Amygdala (tissue), 56 donors: ENCODE results near the gene DAZAP1.
A peak's percentile ranks its signal among the peaks of the same experiment; 100 is the strongest.

Experiments
- DNase-seq, 56 donors: peaks; one replicate each; lab custom pipeline; 2025; lab: John Stamatoyannopoulos, UW

The DAZAP1 gene

DNA sequence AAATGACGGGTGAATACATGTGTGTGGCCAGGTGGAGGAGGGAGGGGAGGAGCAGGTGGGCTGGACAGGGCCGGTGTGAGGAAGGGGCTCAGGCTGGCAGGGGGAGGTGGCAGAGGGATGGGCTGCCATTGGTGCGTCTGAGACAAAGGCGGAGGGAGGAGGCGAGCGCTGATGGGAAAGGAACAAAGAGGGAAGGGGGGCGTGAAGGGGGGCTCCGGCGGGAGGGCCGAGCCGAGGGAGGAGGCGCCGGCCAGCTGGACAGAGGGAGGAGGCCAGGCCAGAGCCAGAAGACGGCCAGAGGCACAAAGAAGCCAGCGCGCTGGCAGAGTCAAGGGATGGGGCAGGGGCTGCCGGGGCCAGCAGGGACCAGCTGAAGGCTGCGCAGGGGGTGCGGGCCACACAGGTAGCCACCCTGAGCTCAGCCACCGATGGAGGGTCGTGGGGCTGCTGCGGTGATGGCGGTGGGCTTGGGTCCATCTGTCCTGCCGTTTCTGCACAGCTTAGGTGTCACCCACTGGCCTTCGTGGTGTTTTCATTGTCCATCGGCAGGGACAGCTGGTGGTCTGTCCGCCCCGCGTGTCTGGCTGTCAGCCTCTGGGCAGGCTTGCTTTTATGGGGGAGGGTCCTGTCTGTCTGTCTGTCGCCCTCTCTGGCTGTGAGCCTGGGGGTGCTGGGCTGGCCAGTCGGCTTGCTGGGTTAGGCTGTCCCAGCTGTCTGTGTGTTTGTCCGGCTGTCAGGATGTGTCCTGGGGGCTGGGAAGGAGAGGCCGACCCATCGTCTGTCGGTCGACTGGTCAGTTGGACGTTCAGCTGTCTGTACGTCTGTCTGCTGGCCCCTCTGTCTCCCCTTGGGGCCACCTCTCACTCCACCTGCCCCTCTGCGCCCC is 44.8 kb downstream of the DAZAP1 start:
- DNase-seq, result peak in 53 of 56 donors; percentile 22 to 88 (median 69)

DNA sequence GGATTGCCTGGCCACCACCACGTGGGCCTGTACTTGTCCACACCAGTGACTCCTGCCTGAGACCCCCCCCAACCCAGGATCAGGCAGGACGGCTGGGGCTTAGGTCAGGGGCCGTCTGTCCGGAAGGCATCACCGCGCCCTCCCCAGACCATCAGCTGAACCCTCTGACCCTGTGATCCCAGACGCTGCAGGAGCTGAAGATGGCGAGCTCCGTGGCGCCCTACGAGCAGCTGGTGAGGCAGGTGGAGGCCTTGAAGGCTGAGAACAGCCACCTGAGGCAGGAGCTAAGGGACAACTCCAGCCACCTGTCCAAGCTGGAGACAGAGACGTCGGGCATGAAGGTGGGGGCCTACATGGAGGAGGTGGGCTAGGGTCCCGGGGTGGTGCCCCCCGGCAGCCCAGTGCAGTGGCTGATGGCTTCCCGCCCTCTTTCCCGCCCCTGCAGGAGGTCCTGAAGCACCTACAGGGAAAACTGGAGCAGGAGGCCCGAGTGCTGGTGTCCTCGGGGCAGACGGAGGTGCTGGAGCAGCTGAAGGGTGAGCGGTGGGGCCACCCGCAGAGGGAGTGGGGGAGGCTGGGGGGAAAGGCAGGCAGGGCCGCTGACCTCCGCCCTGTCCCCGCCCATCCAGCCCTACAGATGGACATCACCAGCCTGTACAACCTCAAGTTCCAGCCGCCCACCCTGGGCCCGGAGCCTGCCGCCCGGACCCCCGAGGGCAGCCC is 45.6 kb downstream of the DAZAP1 start:
- DNase-seq, result peak in 4 of 56 donors; percentile 27 to 57 (median 45)

DNA sequence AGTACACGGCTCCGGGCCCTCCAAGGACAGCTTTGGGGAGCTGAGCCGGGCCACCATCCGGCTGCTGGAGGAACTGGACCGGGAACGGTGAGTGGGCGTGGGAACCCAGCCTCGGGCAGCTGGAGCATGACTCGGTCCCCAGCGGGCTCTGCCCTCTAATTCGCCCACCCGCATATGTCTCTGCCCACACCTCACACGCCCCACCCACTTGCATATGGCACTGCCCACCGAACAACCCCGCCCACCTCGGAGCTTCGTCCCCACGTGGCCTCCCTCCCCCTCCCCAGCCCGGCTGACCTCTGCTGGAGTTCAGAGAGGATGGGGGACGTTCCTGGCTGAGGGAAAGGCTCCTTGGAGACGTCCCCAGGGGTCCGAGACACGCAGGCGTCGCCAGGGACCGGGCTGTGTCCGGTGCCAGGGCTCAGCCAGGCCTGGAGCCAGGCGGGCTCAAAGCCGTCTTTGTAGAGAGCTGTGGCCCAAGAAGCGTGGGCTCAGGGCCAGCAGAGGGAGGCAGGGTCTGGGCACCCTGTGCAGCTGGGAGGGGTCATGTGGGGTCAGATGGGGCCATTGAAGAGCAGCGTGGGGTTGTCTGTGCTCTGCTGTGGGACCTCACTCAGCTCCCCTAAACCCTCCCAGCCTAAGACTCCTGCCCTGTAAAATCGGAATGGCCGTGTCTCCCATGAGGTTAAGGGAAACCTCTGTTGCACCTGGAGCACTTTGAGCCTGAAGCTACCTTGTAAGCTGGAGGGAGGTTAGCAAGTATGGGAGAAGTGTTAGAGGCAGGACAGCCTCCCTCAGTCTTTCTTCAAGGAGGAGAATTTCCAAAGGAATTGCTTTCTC is 46.4 kb downstream of the DAZAP1 start:
- peak; percentile 58 to 99 (median 93) for DNase-seq

DNA sequence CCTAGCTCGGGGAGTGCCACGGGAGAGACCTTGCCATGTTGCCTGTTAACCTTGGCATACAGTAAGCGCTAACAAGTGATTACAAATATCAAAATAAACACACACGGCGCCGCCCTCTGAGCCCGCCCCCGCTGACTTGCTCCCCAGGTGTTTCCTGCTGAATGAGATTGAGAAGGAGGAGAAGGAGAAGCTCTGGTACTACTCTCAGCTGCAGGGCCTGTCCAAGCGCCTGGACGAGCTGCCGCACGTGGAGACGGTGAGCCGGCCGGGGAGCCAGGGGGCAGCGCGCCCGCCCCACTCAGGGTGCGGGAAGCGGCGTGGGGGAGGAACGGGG is 47.6 kb downstream of the DAZAP1 start:
- DNase-seq, result no peak

- DNase-seq, result peak in 14 of 56 donors; percentile 9 to 85 (median 30)
Measured at GRCh38 chr19:1455336-1456120, 48.1 kb downstream of the DAZAP1 start.

DNA sequence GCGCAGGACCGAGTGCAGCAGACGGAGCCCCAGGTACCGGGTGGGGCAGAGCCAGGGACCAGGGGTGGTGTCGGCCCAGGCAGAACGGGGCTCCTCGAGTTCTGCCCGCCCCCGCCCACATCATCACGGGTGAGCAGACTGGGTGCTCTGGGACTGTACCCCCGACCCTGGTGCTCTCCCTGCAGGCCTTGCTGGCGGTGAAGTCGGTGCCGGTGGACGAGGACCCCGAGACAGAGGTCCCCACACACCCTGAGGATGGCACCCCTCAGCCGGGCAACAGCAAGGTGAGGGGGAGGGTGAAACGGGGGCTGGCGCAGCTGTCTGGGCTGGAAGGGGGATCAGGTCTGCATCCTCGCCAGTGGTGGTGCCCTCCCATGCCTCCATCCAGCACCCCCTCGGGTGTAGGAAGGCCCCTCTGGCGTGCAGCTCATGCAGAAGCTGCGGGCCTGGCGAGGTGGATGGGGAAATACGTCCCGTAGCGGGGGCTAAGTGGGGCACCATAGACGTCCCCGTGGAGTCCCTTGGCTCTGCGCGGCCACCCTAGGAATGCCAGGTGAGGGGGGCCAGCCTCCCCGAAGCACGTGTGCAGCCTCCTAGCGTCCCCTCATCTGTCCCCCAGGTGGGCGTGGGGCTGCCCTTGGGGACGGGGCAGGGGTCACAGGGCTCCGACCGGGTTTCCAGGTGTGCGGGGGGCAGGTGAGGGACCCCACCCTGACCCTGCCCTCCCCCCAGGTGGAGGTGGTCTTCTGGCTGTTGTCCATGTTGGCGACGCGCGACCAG is 48.9 kb downstream of the DAZAP1 start:
- no peak for DNase-seq

GRCh38 chr19:1457031-1457739 is 49.8 kb downstream of the DAZAP1 start:
- DNase-seq, result no peak

DNA sequence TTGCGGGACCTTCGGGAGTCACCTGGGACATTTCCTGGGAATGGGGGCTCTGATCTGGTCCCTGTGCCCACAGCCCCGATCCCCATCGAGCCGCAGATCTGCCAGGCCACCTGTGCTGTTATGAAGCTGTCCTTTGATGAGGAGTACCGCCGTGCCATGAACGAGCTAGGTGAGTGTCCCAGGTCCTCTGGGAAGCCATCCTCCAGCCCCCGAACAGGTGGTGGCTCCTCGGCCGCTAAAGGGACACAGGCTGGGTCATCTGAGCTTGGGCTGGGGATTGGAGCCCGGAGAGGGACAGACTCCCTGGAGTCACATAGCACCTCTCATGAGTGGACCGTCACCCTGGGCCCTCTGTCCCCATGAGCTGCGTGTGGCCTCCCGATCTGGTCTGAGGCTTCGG is 50.5 kb downstream of the DAZAP1 start:
- no peak for DNase-seq

- DNase-seq, result no peak
Measured at GRCh38 chr19:1459479-1459878, 52.1 kb downstream of the DAZAP1 start.

- no peak for DNase-seq
Measured at GRCh38 chr19:1460033-1460995, 52.9 kb downstream of the DAZAP1 start.

DNA sequence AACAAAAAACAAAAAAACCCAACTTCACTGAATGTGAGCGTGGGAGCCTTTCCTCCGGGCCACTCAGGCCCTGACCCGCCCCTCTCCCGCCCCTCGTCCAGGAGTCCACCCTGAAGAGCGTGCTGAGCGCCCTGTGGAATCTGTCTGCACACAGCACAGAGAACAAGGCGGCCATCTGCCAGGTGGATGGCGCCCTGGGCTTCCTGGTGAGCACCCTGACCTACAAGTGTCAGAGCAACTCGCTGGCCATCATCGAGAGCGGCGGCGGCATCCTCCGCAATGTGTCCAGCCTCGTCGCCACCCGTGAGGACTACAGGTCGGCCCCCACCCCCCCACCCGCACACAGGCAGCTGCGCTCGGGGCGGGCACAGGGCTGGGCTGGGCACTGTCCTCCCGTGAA is 54.5 kb downstream of the DAZAP1 start:
- no peak for DNase-seq

GRCh38 chr19:1465191-1466016 is 58.0 kb downstream of the DAZAP1 start:
- peak in 6 of 56 donors; percentile 25 to 43 (median 32) for DNase-seq

DNA sequence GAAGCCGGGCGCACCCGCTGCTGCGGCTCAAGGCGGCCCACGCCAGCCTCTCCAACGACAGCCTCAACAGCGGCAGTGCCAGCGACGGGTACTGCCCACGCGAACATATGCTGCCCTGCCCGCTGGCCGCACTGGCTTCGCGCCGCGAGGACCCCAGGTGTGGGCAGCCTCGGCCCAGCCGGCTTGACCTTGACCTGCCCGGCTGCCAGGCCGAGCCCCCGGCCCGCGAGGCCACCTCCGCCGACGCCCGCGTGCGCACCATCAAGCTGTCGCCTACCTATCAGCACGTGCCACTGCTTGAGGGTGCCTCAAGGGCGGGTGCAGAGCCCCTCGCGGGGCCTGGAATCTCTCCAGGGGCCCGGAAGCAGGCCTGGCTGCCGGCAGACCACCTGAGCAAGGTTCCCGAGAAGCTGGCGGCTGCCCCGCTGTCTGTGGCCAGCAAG is 58.7 kb downstream of the DAZAP1 start:
- peak in 1 of 56 donors; percentile 42 for DNase-seq

DNA sequence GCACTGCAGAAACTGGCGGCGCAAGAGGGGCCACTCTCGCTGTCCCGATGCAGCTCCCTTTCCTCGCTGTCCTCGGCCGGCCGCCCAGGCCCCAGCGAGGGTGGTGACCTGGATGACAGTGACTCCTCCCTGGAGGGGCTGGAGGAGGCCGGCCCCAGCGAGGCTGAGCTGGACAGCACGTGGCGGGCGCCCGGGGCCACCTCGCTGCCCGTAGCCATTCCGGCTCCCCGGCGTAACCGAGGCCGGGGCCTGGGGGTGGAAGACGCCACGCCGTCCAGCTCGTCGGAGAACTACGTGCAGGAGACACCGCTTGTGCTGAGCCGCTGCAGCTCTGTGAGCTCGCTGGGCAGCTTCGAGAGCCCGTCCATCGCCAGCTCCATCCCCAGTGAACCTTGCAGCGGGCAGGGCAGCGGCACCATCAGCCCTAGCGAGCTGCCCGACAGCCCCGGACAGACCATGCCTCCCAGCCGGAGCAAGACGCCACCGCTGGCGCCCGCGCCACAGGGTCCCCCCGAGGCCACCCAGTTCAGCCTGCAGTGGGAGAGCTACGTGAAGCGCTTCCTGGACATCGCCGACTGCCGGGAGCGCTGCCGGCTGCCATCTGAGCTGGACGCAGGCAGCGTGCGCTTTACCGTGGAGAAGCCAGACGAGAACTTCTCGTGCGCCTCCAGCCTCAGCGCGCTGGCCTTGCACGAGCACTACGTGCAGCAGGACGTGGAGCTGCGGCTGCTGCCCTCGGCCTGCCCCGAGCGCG is 59.3 kb downstream of the DAZAP1 start:
- DNase-seq, result no peak

GRCh38 chr19:1467215-1467489 is 59.8 kb downstream of the DAZAP1 start:
- DNase-seq, result no peak
